Measurements from ENCODE around the gene SLC35B2.

Gene SLC35B2

DNA sequence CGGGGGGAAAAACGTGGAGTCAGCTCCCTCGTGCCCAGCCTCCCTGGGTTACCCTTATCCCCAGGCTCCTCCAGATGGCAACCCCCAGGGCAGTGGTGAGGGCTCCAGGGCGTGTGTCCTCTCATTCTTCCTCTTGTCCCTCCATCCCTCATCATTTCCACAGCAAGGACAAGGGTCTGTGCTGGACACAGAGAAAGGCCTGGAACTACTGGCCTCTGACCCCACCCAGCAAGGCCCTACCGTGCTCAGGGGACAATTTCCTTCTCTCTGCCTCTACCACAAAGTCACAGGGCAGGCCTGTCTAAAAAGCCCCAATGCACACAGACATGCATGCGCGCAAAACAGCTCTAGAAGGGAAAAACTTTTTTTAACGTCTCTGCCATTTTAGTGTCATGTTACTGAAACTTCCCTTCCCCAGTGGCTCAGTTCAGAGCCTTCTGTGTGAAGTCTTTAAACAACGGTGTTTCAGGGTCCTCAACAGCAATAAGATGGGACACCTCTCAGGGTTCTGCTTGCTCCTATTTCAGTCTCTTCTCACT lies 1.1 kb upstream of the SLC35B2 start:
- in situ Hi-C loops (cut with HindIII; ENCODE audit: low pct_ligation_motif_present, low pct_unique_long_range_greater_than_20kb, low sequenced_read_pairs), result no loop called here

GRCh38 chr6:44257753-44258324 lies 511 bp upstream of the SLC35B2 start:
- no peak for DNase-seq
- in situ Hi-C loops (cut with HindIII; ENCODE audit: low pct_ligation_motif_present, low pct_unique_long_range_greater_than_20kb, low sequenced_read_pairs), result no loop called here

More for the DNA sequence above, 1.1 kb upstream of the SLC35B2 start:
- DNase-seq, result no peak

DNA sequence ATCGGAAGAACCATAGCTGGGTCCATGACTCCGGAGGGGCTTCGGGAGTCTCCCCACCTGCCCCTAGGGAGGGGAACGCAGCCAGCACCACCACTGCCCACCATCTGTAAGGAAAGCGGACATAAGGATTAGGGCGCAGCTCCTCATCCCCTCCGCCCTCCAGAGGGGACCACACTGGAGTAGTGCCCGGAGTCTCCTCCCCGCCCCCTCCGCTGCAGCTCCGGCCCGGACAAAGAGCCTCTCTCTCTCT lies 628 bp downstream of the SLC35B2 start:
- in situ Hi-C loops (cut with HindIII; ENCODE audit: low pct_ligation_motif_present, low pct_unique_long_range_greater_than_20kb, low sequenced_read_pairs), result no loop called here

GRCh38 chr6:44255871-44256774 lies 1.2 kb downstream of the SLC35B2 start:
- DNase-seq, result peak; percentile 24

More for the DNA sequence above, 628 bp downstream of the SLC35B2 start:
- DNase-seq, result no peak

GRCh38 chr6:44255105-44255808 lies 2.1 kb downstream of the SLC35B2 start:
- in situ Hi-C loops (cut with HindIII; ENCODE audit: low pct_ligation_motif_present, low pct_unique_long_range_greater_than_20kb, low sequenced_read_pairs), result no loop called here
- peak; percentile 34 for DNase-seq

More at GRCh38 chr6:44255871-44256774, 1.2 kb downstream of the SLC35B2 start:
- in situ Hi-C loops (cut with HindIII; ENCODE audit: low pct_ligation_motif_present, low pct_unique_long_range_greater_than_20kb, low sequenced_read_pairs), result no loop called here

DNA sequence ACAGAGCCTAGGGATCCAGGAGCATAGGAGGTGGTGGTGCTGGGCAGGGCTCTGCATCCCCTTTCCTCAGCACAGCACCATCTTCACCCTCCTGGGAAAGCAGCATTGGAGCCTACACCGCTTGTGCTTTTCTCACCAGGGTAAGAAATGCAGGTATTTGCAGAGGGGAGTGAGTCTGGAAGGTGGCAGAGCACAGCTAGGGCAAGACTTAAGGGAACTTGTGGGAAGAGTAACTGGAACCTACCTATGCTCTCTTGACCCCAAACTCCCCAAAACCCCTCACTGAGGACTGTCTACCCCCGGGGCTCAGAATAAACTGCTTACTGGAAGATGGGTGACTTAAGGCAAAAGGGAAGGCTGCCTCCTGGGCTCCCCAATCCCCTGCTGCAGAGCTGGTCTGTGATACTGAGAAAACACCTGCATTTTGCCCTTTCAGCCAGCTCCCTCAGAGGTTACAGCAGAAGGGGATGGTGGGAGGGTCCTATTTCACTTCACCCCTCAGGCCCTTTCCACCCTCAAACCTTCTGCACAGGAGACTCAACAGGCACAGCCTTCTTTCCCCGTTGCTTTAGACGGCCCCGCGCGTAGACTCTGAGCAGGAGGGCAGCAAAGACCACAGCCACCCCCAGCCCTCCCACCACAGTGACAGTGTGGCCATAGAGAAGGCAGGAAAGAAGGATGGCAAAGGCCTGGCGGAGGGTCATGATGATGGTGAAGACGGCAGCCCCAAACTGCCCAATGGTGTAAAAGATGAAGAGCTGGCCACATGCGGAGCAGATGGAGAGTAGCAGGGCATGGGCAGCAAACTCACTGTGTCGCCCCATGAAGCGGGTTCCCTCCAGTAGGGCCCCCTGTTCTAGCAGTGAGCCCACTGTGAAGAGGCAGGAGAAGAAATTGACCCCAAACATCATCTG lies 2.9 kb downstream of the SLC35B2 start:
- no peak for DNase-seq
- in situ Hi-C loops (cut with HindIII; ENCODE audit: low pct_ligation_motif_present, low pct_unique_long_range_greater_than_20kb, low sequenced_read_pairs), result no loop called here

DNA sequence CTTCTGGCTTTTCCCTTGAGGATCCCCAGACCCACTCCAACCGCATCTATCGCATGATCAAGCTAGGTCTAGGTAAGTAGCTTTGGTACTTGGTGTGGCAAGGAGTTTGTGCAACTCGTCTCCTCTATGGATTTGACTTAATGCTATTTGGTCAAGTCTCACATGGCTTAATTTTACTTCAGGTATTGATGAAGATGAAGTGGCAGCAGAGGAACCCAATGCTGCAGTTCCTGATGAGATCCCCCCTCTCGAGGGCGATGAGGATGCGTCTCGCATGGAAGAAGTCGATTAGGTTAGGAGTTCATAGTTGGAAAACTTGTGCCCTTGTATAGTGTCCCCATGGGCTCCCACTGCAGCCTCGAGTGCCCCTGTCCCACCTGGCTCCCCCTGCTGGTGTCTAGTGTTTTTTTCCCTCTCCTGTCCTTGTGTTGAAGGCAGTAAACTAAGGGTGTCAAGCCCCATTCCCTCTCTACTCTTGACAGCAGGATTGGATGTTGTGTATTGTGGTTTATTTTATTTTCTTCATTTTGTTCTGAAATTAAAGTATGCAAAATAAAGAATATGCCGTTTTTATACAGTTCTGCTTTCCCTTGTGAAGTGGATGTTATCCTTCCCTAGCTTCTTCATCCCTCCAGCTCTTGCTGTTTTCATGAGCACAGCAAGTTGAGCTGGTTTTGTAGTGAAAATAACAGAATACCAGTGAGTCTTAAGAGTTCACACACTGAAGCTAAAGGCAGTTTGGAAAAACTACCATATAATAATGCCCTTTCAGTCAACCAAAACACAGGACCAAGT lies 3.8 kb downstream of the SLC35B2 start:
- peak; percentile 65 for DNase-seq
- in situ Hi-C loops (cut with HindIII; ENCODE audit: low pct_ligation_motif_present, low pct_unique_long_range_greater_than_20kb, low sequenced_read_pairs), result no loop called here

- in situ Hi-C loops (cut with HindIII; ENCODE audit: low pct_ligation_motif_present, low pct_unique_long_range_greater_than_20kb, low sequenced_read_pairs), result no loop called here
- no peak for DNase-seq
These were observed 5.5 kb downstream of the SLC35B2 start for GRCh38 chr6:44251576-44252524.

GRCh38 chr6:44250718-44251123 lies 6.6 kb downstream of the SLC35B2 start:
- in situ Hi-C loops (cut with HindIII; ENCODE audit: low pct_ligation_motif_present, low pct_unique_long_range_greater_than_20kb, low sequenced_read_pairs), result no loop called here
- DNase-seq, result no peak

- in situ Hi-C loops (cut with HindIII; ENCODE audit: low pct_ligation_motif_present, low pct_unique_long_range_greater_than_20kb, low sequenced_read_pairs), result no loop called here
These were observed 7.1 kb downstream of the SLC35B2 start for GRCh38 chr6:44250067-44250717.

DNA sequence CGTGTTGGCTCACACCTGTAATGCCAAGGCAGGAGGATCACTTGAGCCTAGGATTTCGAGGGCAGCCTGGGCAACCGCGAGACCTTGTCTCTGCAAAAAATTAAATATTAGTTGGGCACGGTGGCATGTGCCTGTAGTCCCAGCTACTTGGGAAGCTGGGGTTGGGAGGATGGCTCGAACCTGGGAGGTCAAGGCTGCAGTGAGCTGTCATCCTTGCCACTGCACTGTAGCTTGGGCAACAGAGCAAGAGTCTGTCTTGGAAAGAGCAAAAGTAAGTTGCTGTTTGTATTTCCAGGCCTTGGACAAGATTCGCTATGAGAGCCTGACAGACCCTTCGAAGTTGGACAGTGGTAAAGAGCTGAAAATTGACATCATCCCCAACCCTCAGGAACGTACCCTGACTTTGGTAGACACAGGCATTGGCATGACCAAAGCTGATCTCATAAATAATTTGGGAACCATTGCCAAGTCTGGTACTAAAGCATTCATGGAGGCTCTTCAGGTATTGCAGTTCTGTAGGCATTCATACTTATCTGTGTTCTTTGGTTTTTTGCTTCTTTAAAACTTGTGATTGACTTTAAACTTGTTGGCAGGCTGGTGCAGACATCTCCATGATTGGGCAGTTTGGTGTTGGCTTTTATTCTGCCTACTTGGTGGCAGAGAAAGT lies 8.1 kb downstream of the SLC35B2 start:
- DNase-seq, result no peak
- in situ Hi-C loops (cut with HindIII; ENCODE audit: low pct_ligation_motif_present, low pct_unique_long_range_greater_than_20kb, low sequenced_read_pairs), result no loop called here

More at GRCh38 chr6:44250067-44250717, 7.1 kb downstream of the SLC35B2 start:
- no peak for DNase-seq

GRCh38 chr6:44248579-44248978 lies 8.7 kb downstream of the SLC35B2 start:
- in situ Hi-C loops (cut with HindIII; ENCODE audit: low pct_ligation_motif_present, low pct_unique_long_range_greater_than_20kb, low sequenced_read_pairs), result no loop called here

DNA sequence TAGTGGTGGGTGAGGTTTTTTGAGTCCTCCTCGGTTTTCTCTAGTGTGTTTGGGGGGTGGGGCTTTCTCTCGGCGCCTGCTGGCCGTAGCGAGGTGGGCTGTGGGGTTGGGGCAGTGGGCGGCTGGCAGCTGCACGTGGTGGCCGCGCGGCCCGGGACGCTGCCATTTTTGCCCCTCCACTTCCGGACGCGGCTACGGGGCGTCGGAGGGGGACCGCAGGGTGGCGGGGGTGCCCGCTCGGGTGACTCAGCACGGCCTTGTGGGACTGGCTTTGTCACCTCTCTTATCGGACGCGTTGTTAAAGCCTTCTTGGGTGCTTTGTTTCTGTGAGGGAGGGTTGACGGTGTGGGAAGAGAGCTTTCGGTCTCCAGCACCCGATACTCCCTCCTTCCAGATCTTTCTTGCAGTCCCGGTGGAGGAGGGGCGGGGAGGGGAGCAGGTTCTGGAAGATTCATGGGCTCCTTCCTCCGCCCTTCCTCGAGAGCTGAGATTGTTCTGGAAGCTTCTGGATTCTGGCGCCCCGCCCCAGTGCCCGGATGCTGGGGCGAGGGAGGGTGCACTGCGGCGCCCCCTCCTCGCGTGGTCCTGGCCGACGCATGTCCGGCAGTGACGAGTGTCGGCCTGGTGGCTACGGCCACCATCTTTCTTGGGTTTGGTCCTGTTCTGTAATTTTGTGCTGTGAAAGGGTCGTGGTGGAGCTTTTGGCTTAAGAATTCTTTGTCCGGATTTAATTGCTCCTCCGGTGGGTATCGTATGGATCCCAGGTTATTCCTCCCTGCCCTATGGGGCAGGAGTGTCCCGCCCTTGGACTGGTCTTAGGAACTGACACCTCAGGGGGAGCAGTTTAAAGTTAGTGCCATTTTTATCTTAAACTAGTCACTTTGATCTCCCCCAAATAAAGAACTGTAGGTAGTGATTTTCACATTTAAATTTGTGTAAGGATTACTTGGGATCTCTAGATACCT lies 9.7 kb downstream of the SLC35B2 start:
- in situ Hi-C loops (cut with HindIII; ENCODE audit: low pct_ligation_motif_present, low pct_unique_long_range_greater_than_20kb, low sequenced_read_pairs), result no loop called here
- peak; percentile 44 for DNase-seq

More at GRCh38 chr6:44248579-44248978, 8.7 kb downstream of the SLC35B2 start:
- no peak for DNase-seq

GRCh38 chr6:44246663-44247337 lies 10.5 kb downstream of the SLC35B2 start, which contains the start of gene HSP90AB1:
Gene HSP90AB1 (plus strand): TSS chr6:44247101. CDS start chr6:44248630, 1,529 bp downstream.
- in situ Hi-C loops (cut with HindIII; ENCODE audit: low pct_ligation_motif_present, low pct_unique_long_range_greater_than_20kb, low sequenced_read_pairs), result no loop called here
- DNase-seq, result peak; percentile 97

Measured in ACHN (cell line).